PC-3 (cell line): Measurements from ENCODE around the gene TBX5. TPM values are rescaled to one million over a fixed set of nuclear protein-coding genes. Genes with fewer than 3 reads are reported as not detected.

ENCODE experiments used
- ATAC-seq: fragments of 200-7000 bp; cut with Tn5 transposase; 2 replicates; pipeline ENCODE4 v1.9.1; 2020; ENCODE audit warnings: mild to moderate bottlenecking, moderate library complexity
- BruUV-seq: library from RNA; stranded (reverse); fragments of 400-500 nt; replicated peaks from 2 replicates; lab custom pipeline; 2021; lab: Mats Ljungman, UMichigan
- CTCF ChIA-PET: fragments of 300-600 bp; sonication (Branson Sonifier 250); formaldehyde crosslinking; loops from one replicate; lab custom pipeline; 2022; ENCODE audit warnings: antibody characterized with exemption; lab: Charles Lee
- POLR2A ChIA-PET: fragments of 300-600 bp; sonication (Branson Sonifier 250); formaldehyde crosslinking; loops from one replicate; lab custom pipeline; 2022; ENCODE audit warnings: antibody characterized with exemption; ENCODE audit not compliant: unreplicated experiment; lab: Charles Lee
- DNase-seq: peaks from one replicate; pipeline ENCODE4 v3.0.0-alpha.2; 2015
- H2AFZ ChIP-seq: fragments of 300-600 bp; sonication (generic); 2 replicates; pipeline ENCODE4 v1.6.0; 2016; ENCODE audit warnings: antibody characterized with exemption, low read length
- H3F3A ChIP-seq: fragments of 300-600 bp; sonication (generic); one replicate; pipeline ENCODE4 v1.6.0; 2017; ENCODE audit warnings: antibody characterized with exemption, low read length, control low read depth, mild to moderate bottlenecking; ENCODE audit not compliant: unreplicated experiment
- H3K27ac ChIP-seq: fragments of 300-600 bp; sonication (generic); 2 replicates; pipeline ENCODE4 v1.5.1; 2016; ENCODE audit warnings: mild to moderate bottlenecking, low read length
- H3K27me3 ChIP-seq: fragments of 300-600 bp; sonication (generic); 2 replicates; pipeline ENCODE4 v1.6.1; 2016; ENCODE audit warnings: low read length, mixed read lengths
- H3K36me3 ChIP-seq: fragments of 300-600 bp; sonication (generic); 2 replicates; pipeline ENCODE4 v1.6.1; 2016; ENCODE audit warnings: low read depth, mixed run types, low read length, mixed read lengths
- H3K4me1 ChIP-seq: fragments of 300-600 bp; sonication (generic); 2 replicates; pipeline ENCODE4 v1.5.1; 2016; ENCODE audit warnings: low read length; ENCODE audit not compliant: insufficient read depth
- H3K4me2 ChIP-seq: fragments of 300-600 bp; sonication (generic); 2 replicates; pipeline ENCODE4 v1.6.0; 2016; ENCODE audit warnings: low read length
- H3K4me3 ChIP-seq: fragments of 300-600 bp; sonication (generic); 2 replicates; pipeline ENCODE4 v1.5.1; 2016; ENCODE audit warnings: mild to moderate bottlenecking, low read length, mixed read lengths
- H3K79me2 ChIP-seq: fragments of 300-600 bp; sonication (generic); 2 replicates; pipeline ENCODE4 v1.6.1; 2017; ENCODE audit warnings: low read length, mixed read lengths
- H3K9ac ChIP-seq: fragments of 300-600 bp; sonication (generic); 2 replicates; pipeline ENCODE4 v1.6.0; 2016; ENCODE audit warnings: mild to moderate bottlenecking, low read length
- H3K9me2 ChIP-seq: fragments of 300-600 bp; sonication (generic); replicated peaks from 2 replicates; pipeline ENCODE4 v1.6.1; 2016; ENCODE audit warnings: mixed run types, low read length, mixed read lengths
- H3K9me3 ChIP-seq: fragments of 300-600 bp; sonication (generic); 2 replicates; pipeline ENCODE4 v1.6.1; 2016; ENCODE audit warnings: low read length, mixed read lengths
- H4K20me1 ChIP-seq: fragments of 300-600 bp; sonication (generic); 2 replicates; pipeline ENCODE4 v1.6.1; 2016; ENCODE audit warnings: low read length, mixed read lengths
- CTCF ChIP-seq: fragments of 300-600 bp; sonication (generic); conservative IDR thresholded peaks from 2 replicates; pipeline ENCODE4 v1.5.1; 2017; ENCODE audit warnings: antibody characterized with exemption, low read depth, mild to moderate bottlenecking, low read length
- EZH2 ChIP-seq: fragments of 300-600 bp; sonication (generic); IDR thresholded peaks from one replicate; pipeline ENCODE4 v1.6.1; 2017; ENCODE audit warnings: antibody characterized with exemption, mild to moderate bottlenecking, low read length; ENCODE audit not compliant: unreplicated experiment
- EZH2phosphoT487 ChIP-seq: fragments of 300-600 bp; sonication (generic); IDR thresholded peaks from 2 replicates; pipeline ENCODE4 v1.6.1; 2018; ENCODE audit warnings: mild to moderate bottlenecking, antibody characterized with exemption, low read length, borderline replicate concordance
- intact Hi-C: fragments of 100-400 bp; cut with micrococcal nuclease; formaldehyde crosslinking; loops from 2 replicates; pipeline ENCODE4 v1.9.0; 2023
- total RNA-seq: library from RNA; depleted of rRNA; stranded (reverse); fragments of >200 nt; gene quantifications from 2 replicates; pipeline ENCODE4 v1.2.3, GENCODE V29; 2014

TBX5 gene
- total RNA-seq, 1 experiment from 2014 or later = not detected

GRCh38 chr12:114314403-114314802, 91.5 kb downstream of the TBX5 start:
- Histone ChIP-seq H2AFZ (no peak overlapping the region), H3K4me1 (no peaks in the 10 kb centered on the region), H3K27me3 (peaks cover 17% of the 10 kb centered on the region), H3K9me2 (no peaks in the 10 kb centered on the region), H3K79me2 (no peaks in the 10 kb centered on the region), H3K9ac (no peak overlapping the region), H4K20me1 (no peaks in the 10 kb centered on the region), H3K4me3 (no peak overlapping the region), H3K27ac (no peak overlapping the region), H3K36me3 (no peaks in the 10 kb centered on the region), H3K9me3 (no peaks in the 10 kb centered on the region), H3F3A (no peaks in the 10 kb centered on the region), H3K4me2 (no peak overlapping the region)
- ChIA-PET CTCF (no interaction called here), POLR2A (no interaction called here)
- no peak for ATAC-seq
- no TSS peak for BruUV-seq
- TF ChIP-seq EZH2 (no peak), EZH2phosphoT487 (no peak), CTCF (no peak)
- intact Hi-C loops = no loop called here
- DNase-seq = no peak

- intact Hi-C loops = no loop called here
- no peak overlapping the region for H3K9ac ChIP-seq
- H3K4me1 ChIP-seq = no peaks in the 10 kb centered on the region
- TF ChIP-seq CTCF = no peak
- no peak for TF ChIP-seq EZH2
- no peak for TF ChIP-seq EZH2phosphoT487
- no peaks in the 10 kb centered on the region for H3K79me2 ChIP-seq
- DNase-seq (no peak), ATAC-seq (no peak)
- POLR2A ChIA-PET = no interaction called here
- no TSS peak for BruUV-seq
- H3K4me3 ChIP-seq = no peak overlapping the region
- peaks cover 12% of the 10 kb centered on the region for H3K27me3 ChIP-seq
- no peaks in the 10 kb centered on the region for H3K36me3 ChIP-seq
- H3K9me3 ChIP-seq = no peaks in the 10 kb centered on the region
- H3K9me2 ChIP-seq = no peaks in the 10 kb centered on the region
- CTCF ChIA-PET = no interaction called here
- no peak overlapping the region for H3K4me2 ChIP-seq
- H2AFZ ChIP-seq = no peak overlapping the region
- H3F3A ChIP-seq = no peaks in the 10 kb centered on the region
- H4K20me1 ChIP-seq = no peaks in the 10 kb centered on the region
- H3K27ac ChIP-seq = no peak overlapping the region
Measured at GRCh38 chr12:114313910-114314309, 92.0 kb downstream of the TBX5 start.

- Histone ChIP-seq H2AFZ (no peak overlapping the region), H3K27ac (no peak overlapping the region), H3K4me3 (no peak overlapping the region), H3K4me2 (no peak overlapping the region), H4K20me1 (no peaks in the 10 kb centered on the region), H3K9me2 (no peaks in the 10 kb centered on the region), H3K9me3 (no peaks in the 10 kb centered on the region), H3K4me1 (no peaks in the 10 kb centered on the region), H3K36me3 (no peaks in the 10 kb centered on the region), H3F3A (no peaks in the 10 kb centered on the region), H3K9ac (no peak overlapping the region), H3K27me3 (0 out of 2 replicates have a peak, but pooled peaks cover 1% of the 10 kb centered on the region), H3K79me2 (no peaks in the 10 kb centered on the region)
- intact Hi-C loops = no loop called here
- no TSS peak for BruUV-seq
- POLR2A ChIA-PET = no interaction called here
- CTCF ChIA-PET = interaction anchor here (0.7 kb wide), 1 partner anchor 197 kb away, joined by 4 read pairs; no protein-coding TSS in a partner anchor
- no peak for DNase-seq
- no peak for ATAC-seq
- TF ChIP-seq CTCF (no peak), EZH2 (no peak), EZH2phosphoT487 (no peak)
Measured at GRCh38 chr12:114311974-114312373, 94.0 kb downstream of the TBX5 start.
